Subcutaneous adipose tissue (tissue), 4 donors: Measurements from ENCODE around the gene SLC4A7. TPM values are rescaled to one million over a fixed set of nuclear protein-coding genes. Genes with fewer than 3 reads are reported as not detected.

Source experiments
- CTCF ChIP-seq: fragments of 450-650 bp; IDR thresholded peaks from one replicate; pipeline ENCODE4 v1.5.1; 2016; ENCODE audit warnings: low read depth, mild to moderate bottlenecking, control low read depth, antibody characterized with exemption, moderate library complexity
- total RNA-seq, 4 donors: library from RNA; depleted of rRNA; stranded (reverse); fragments of >200 nt; gene quantifications; one replicate each; pipeline ENCODE4 v1.1.0, GENCODE V29; 2016

Gene SLC4A7
- 10 to 100 TPM; 19.4 to 41.8 (median 37.6) TPM for total RNA-seq

GRCh38 chr3:27484015-27484844 is at the start of gene SLC4A7:
Gene SLC4A7 (minus strand): TSS chr3:27484384. CDS start chr3:27484126, 258 bp downstream.
- no peak for TF ChIP-seq CTCF

- no peak for TF ChIP-seq CTCF
Measured at GRCh38 chr3:27533261-27533607, 49.0 kb upstream of the SLC4A7 start.

- TF ChIP-seq CTCF, result no peak
Measured at GRCh38 chr3:27532426-27533260, 48.5 kb upstream of the SLC4A7 start.

GRCh38 chr3:27528791-27529190 is 44.6 kb upstream of the SLC4A7 start:
- no peak for TF ChIP-seq CTCF

GRCh38 chr3:27526614-27527315 is 42.6 kb upstream of the SLC4A7 start:
- no peak for TF ChIP-seq CTCF

GRCh38 chr3:27521872-27522265 is 37.7 kb upstream of the SLC4A7 start:
- no peak for TF ChIP-seq CTCF
